C4-2B (cell line): ENCODE data around the gene WBP1L.

Experiments used
- H3K27ac ChIP-seq: fragments of 450-650 bp; 2 replicates; pipeline ENCODE4 v1.5.1; 2017
- CTCF ChIP-seq: fragments of 450-650 bp; conservative IDR thresholded peaks from 2 replicates; pipeline ENCODE4 v1.5.1; 2017; ENCODE audit warnings: mild to moderate bottlenecking
- ZFX ChIP-seq: fragments of 450-650 bp; IDR thresholded peaks from 2 replicates; pipeline ENCODE4 v1.6.1; 2017

WBP1L gene

GRCh38 chr10:102799691-102800471 lies 56.1 kb downstream of the WBP1L start:
- H3K27ac ChIP-seq, result no peak overlapping the region
- TF ChIP-seq CTCF (no peak), ZFX (no peak)

- no peak overlapping the region for H3K27ac ChIP-seq
- TF ChIP-seq CTCF, result no peak
- TF ChIP-seq ZFX, result no peak
These were observed 57.0 kb downstream of the WBP1L start for GRCh38 chr10:102800611-102801335.

- TF ChIP-seq CTCF (no peak), ZFX (no peak)
- no peak overlapping the region for H3K27ac ChIP-seq
These were observed 57.7 kb downstream of the WBP1L start for GRCh38 chr10:102801496-102801895.

GRCh38 chr10:102801978-102802377 lies 58.2 kb downstream of the WBP1L start:
- TF ChIP-seq CTCF, result no peak
- no peak for TF ChIP-seq ZFX
- no peak overlapping the region for H3K27ac ChIP-seq

GRCh38 chr10:102802920-102803534 lies 59.3 kb downstream of the WBP1L start:
- no peak overlapping the region for H3K27ac ChIP-seq
- TF ChIP-seq CTCF (no peak), ZFX (no peak)

- H3K27ac ChIP-seq, result no peak overlapping the region
- no peak for TF ChIP-seq CTCF
- TF ChIP-seq ZFX, result no peak
These were observed 60.8 kb downstream of the WBP1L start for GRCh38 chr10:102804382-102805055.
